Fibroblast of skin of scalp (primary cell): ENCODE data around the gene OXSR1.
"Not testable (repeated sequence)": the region's sequence is repeated elsewhere in the genome, so short reads cannot be mapped to it uniquely, and the experiment has no call there.

Source experiments
- DNase-seq: peaks from one replicate; pipeline ENCODE4 v3.0.0-alpha.2; 2013

The OXSR1 gene

DNA sequence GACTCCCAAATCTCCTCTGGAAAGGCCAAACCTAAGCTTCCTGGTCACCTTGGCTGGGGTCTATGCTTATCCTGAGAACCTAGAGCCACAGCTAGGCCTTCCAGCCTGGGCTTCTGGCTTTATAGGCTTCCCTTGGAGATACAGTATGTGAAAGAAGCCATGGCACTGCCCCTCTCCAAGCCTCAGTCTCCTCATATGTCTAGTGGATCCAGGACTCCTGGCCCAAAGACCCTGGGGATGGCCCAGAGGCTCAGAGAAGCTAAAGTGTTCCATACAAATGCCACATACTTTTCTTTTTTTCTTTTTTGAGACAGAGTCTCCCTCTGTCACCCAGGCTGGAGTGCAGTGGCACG is 37.1 kb upstream of the OXSR1 start:
- no peak for DNase-seq

DNA sequence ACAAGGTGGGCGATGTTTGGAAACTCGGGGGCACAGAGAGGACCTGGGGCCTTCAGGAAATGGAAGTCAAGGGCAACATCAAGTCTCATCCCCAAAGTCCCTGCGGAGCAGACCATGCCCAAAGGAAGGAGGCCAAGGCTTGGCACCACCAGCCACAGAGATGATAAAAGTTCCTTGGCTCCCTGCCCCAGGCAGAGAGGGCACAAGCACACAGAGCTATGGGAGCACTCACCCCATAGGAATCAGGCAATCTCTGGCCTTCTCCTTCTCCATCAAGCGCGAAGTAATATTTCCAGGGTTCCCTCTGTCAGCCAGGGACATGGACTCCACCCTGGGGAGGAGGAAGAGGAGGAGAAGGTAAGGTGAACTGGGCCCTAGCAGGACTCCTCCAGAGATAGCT is 36.3 kb upstream of the OXSR1 start:
- no peak for DNase-seq

DNA sequence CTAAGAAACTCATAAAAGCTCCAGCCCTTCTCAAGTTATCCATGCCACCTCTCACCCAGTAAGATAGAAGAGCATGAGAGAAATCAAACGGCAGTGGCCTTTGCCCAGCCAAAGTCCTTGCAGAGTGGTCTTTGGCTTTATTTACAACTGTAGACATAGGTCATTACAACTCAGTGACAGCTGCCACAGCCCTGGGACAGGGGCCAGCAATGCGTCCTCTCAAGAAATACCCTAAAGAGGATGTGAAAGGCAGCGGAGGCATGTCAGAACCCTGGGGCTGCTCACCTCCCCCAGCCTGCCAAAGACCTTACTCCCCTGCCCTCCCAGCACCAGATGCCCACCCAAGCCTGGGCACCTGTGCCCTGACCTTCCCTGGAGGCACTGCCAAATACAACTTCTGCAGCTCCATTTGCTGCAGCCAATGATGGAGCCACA is 34.7 kb upstream of the OXSR1 start:
- no peak for DNase-seq

DNA sequence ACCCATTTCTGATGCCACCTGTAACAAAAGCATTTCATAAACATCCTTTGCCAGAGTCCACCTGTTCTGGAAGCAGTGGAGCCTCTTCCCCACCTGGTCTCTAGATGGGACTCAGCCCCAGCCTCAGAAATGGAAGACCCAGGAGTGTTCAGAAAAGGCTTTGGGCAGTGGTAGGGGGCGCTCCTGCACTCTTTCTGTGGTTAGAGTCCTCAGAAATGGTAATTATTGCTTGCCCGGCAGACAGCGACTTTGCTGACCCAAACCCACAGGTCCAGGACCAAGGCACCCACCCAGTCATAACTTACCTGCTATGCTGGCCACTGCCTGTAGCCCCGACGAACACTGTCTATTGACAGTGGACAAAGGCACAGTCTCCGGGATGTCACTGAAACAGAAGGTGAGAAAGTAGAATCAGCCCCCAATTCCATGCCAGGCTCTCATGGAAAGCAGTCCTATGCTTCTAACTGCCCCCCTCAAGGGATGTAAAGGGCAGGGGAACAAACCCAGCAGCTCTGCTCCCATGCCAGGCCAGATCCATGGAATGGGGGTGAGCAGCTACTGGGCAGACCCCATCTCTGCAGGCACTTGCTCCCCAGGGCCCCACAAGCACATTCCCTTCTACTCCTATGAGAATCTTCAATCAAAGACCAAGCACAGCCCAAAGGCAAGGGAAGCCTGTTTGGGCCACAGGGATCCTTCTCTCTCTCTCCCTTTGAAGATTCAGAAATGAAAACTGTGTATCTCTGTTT is 33.5 kb upstream of the OXSR1 start:
- DNase-seq: peak; percentile 37

DNA sequence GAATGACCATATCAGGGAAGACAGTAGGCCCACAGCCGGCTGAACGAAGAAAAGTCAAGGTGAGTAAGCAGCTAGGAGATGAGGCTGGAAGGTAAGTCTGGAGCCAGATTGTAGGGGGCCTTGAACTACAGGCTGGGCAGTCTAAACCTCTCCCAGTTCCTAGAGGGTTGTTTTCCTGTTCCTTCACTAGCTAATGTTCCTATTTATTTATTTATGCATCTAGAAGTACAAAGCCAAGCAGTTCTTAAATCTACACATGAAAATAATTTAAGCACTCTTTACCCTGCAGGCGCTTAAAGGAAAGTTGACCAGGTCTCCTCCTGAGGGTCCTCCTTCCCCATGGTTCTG is 32.2 kb upstream of the OXSR1 start:
- no peak for DNase-seq

DNA sequence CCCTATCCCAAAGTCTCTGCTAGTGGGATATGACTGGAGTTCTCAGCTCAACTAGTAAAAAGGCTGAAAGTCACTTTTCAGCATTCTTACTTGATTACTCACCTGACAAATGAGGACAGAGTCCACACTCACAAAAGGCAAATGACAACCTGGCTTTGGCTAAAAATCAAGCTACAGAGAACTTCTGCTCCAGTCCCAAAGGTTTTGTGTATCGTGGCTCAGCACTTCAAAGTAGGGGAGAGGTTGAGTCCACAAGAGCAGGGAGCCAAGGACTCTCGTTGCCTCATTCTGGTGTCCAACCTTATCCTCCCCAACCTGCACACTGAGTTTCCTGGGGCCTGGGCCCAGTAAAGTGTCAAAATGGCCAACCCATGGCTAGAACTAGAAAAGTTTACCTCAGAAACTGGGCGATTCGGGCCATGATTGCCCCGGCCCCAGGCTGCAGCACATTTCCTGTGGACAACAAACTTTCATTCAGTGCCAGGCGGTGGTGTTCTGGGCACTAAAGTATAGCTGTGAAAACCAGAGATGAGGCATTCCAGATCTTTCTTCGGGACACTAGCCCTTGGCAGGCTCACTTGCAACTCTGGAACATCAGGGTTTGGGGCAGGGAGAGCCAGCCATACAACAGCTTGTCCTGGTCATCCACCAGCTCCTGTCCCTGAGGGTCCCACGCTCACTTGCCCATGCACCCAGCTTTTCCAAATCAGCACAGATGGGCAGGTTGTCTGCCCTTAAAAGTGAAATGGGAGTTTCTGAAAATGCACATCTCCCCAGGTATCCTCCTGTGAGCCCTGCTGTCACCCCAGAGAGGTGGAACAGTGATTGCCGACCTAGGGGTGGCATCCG is 31.6 kb upstream of the OXSR1 start:
- no peak for DNase-seq

DNA sequence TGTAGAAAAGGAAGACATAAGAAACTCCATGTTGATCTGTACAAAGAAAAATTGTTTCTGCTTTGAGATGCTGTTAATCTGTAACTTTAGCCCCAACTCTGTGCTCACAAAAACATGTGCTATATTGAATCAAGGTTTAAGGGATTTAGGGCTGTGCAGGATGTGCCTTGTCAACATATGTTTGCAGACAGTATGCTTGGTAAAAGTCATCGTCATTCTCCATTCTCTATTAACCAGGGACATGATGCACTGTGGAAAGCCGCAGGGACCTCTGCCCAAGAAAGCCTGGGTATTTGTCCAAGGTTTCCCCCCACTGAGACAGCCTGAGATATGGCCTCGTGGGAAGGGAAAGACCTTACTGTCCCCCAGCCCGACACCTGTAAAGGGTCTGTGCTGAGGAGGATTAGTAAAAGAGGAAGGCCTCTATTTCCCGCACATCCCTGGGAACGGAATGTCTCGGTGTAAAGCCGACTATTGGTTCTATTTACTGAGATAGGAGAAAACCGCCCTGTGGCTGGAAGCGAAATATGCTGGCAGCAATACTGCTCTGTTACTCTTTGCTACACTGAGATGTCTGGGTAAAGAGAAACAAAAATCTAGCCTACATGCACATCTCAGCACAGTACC is 30.7 kb upstream of the OXSR1 start:
- DNase-seq: not testable (repeated sequence)

DNA sequence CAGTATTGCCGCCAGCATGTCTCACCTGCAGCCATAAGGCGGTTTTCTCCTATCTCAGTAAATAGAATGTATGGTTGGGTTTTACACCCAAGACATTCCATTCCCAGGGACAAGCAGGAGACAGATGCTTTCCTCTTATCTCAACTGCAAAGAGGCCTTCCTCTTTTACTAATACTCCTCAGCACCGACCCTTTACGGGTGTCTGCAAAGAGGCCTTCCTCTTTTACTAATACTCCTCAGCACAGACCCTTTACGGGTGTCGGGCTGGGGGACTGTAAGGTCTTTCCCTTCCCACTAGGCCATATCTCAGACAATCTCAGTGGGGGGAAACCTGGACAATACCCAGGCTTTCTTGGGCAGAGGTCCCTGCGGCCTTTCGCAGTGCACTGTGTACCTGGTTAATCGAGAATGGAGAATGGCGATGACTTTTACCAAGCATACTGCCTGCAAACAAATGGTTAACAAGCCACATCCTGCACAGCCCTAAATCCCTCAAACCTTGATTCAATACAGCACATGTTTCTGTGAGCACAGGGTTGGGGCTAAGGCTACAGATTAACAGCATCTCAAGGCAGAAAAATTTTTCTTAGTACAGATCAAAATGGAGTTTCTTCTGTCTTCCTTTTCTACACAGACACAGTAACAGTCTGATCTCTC is 29.6 kb upstream of the OXSR1 start:
- not testable (repeated sequence) for DNase-seq

DNA sequence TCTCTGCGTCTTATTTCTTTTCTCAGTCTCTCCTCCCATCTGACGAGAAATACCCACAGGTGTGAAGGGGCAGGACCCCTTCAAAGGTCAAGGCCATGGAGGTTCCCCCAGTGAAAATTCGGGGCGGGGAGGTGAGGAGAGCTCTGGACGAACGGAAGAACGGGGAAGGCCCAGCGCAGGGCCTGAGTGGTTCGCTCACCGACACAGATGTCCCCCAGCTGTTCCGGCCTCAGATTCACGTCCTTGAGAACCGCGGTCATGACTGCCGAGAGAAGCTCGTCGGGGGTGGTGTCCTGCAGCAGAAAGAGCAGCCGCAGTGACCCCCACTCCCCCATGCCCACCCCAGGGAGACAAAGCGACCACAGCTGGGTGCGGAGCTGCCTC is 29.0 kb upstream of the OXSR1 start:
- no peak for DNase-seq

DNA sequence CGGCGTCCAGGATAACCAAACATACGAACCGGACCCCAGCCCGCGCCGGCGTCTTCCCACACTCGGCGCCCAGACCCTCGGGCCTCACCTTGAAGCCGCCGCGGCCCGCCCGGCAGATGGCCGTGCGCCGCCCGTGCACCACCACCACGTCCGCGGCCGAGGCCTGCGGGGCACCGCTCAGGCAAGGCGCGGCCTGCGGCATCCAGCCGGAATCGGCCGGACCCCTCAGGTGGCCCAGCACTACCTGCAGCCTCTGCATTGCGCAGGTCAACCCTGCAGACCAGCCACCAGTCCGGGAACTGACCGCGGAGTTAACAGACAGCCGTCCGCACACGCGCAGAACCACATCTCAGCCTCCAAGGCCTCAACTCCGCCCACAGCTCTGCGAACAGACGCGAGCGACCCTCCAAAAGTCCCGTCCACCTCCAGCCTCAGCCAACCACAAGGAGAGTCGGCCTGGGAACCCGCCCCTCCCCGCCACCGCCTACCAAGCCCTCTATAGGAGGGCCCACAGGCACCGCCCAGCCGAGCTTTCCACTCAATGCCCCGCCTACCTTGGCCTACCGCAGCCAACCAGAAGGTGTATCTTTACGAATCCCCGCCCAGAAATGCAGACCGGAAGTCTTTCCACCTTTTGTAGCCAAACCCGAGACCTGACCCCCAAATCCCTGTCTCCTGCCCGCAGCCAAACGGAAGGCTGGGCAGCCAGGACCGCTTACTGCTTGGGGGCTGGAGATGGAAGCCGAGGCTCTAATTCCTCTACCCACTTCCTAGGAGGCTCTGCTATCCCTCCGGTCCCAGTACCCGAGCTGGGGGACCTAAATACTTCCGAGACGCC is 28.3 kb upstream of the OXSR1 start, which contains the start of gene ACAA1:
Gene ACAA1 (minus strand): TSS at position 351 of the 838 bp plus-strand sequence. CDS start 92 bp downstream, at position 259.
- peak; percentile 99 for DNase-seq

DNA sequence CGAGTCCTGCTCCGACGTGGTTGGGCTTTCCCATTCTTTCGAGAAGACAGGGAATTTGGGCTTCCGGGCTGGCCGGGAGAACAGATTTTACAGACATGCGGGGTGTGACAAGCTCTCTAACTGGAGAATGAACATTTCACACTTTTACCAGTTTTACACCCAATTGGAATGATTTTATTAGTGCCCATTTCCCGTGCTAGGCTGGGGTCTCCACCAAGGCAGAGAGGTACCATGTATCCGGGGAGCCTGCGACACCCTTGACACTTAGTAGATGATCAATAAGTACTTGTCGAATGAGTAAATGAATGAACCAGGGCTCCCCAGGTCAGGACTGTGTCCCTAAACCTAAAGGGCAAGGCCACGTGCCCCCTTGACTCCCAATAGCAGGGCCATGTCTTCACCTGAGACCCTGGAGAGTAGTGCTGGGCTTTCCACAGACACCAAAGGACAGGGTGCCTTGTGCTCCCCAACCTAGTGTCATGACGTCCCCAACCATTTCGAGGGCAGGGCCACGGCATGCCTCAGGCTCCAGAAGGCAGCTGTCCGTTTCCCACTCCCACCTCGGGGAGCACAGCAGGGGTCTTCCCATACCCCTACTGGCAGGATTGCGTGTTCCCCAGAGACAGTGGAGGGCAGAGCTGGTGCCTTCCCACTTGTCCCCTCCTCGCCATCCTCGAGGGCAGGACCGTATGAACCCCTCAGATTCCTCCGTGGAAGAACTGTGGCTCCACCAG is 27.6 kb upstream of the OXSR1 start:
- DNase-seq: peak; percentile 85

DNA sequence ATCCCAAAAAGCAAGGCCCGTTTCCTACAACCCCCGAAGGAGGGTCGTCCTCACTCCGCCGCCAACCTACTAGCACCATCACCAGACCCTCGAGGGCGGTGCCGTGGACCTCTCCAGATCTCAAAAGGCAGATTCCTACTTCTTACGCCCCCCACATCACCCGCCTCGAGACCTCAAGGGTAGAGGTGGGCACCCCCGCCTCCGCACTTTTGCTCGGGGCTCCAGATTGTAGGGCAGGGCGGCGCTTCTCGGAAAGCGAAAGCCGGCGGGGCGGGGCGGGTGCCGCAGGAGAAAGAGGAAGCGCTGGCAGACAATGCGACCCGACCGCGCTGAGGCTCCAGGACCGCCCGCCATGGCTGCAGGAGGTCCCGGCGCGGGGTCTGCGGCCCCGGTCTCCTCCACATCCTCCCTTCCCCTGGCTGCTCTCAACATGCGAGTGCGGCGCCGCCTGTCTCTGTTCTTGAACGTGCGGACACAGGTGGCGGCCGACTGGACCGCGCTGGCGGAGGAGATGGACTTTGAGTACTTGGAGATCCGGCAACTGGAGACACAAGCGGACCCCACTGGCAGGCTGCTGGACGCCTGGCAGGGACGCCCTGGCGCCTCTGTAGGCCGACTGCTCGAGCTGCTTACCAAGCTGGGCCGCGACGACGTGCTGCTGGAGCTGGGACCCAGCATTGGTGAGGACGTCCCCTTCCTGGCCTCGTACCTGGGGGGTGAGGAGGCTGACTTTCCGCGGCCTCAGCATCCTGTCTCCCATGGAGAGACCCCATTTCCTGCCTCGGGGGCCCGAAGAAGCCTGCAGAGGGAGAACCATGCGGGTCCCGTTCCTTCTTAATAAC is 26.8 kb upstream of the OXSR1 start, which contains the start of gene MYD88:
Gene MYD88 (plus strand): TSS at position 313 of the 842 bp plus-strand sequence. CDS start 40 bp downstream, at position 353.
- peak; percentile 59 for DNase-seq

DNA sequence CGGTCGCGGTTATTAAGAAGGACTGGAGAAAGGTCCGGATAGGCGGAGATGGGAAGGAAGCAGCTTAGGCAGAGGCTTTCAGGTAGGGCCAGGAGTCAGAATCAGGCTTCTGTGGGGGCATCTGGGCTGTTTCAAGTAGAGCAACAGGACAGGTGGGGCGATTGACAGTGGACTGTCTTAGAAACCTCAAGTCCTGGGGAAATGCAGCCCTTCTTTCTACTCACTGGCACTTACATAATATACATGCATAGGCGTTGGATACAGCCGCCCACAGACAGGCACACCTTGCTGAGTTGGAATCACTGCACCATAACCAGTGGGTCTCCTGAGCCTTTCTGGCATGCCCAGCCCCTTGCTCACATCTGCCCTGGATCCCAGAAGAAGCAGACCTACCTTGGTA is 26.1 kb upstream of the OXSR1 start:
- no peak for DNase-seq

DNA sequence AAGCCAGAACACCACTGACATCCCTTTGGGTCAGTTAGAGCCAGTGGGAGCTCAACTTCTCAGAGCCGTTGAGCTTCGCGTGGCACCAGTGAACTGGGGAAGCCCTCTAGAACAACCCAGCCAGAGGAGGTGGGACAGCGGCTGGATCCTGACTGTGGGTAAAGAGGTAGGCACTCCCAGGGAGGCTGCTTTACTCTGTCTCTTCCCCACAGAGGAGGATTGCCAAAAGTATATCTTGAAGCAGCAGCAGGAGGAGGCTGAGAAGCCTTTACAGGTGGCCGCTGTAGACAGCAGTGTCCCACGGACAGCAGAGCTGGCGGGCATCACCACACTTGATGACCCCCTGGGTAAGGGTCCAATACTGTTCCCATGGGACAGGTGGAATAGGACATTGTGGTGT is 25.7 kb upstream of the OXSR1 start:
- no peak for DNase-seq

DNA sequence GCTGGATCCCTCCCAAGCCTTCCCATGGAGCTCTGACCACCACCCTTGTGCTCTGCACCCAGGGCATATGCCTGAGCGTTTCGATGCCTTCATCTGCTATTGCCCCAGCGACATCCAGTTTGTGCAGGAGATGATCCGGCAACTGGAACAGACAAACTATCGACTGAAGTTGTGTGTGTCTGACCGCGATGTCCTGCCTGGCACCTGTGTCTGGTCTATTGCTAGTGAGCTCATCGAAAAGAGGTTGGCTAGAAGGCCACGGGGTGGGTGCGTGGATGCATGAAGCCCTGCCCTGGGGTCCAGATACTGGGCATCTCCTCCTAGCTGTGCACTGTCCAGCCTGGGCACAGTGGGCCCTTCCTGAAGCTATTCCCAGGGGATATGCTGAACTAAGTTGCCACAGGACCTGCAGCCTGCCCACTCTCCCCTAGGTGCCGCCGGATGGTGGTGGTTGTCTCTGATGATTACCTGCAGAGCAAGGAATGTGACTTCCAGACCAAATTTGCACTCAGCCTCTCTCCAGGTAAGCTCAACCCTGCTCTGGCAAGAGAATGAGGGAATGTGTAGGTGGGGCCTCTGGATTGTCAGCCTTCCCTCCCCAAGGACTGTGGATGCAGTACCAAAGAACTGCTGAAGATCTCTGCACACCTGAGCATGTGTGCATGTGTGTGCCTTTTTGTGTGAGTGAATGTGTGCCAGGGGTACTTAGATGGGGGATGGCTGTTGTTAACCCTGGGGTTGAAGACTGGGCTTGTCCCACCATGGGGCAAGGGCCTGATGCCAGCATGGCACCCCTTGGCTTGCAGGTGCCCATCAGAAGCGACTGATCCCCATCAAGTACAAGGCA is 24.8 kb upstream of the OXSR1 start:
- DNase-seq: no peak

DNA sequence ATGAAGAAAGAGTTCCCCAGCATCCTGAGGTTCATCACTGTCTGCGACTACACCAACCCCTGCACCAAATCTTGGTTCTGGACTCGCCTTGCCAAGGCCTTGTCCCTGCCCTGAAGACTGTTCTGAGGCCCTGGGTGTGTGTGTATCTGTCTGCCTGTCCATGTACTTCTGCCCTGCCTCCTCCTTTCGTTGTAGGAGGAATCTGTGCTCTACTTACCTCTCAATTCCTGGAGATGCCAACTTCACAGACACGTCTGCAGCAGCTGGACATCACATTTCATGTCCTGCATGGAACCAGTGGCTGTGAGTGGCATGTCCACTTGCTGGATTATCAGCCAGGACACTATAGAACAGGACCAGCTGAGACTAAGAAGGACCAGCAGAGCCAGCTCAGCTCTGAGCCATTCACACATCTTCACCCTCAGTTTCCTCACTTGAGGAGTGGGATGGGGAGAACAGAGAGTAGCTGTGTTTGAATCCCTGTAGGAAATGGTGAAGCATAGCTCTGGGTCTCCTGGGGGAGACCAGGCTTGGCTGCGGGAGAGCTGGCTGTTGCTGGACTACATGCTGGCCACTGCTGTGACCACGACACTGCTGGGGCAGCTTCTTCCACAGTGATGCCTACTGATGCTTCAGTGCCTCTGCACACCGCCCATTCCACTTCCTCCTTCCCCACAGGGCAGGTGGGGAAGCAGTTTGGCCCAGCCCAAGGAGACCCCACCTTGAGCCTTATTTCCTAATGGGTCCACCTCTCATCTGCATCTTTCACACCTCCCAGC is 24.0 kb upstream of the OXSR1 start:
- DNase-seq: no peak

DNA sequence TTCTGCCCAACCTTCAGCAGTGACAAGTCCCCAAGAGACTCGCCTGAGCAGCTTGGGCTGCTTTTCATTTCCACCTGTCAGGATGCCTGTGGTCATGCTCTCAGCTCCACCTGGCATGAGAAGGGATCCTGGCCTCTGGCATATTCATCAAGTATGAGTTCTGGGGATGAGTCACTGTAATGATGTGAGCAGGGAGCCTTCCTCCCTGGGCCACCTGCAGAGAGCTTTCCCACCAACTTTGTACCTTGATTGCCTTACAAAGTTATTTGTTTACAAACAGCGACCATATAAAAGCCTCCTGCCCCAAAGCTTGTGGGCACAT is 23.4 kb upstream of the OXSR1 start:
- DNase-seq: no peak

DNA sequence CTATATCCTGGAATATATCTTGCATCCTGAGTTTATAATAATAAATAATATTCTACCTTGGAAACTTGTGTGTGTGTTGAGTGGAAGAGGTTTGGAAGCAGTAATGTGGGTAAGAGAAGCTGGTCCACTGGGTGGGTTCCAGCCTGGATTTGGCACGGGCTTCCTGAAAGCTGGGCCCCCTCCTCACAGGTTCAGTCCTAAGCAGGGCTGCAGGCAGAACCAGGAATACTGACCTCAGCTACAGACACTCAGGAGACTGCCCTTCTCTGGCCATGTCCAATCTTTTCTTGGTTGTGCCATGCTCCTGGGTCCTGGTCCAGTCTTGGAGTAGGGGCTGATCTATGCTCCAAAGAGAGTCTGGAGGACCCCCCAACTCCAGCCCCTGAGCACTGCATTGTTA is 22.4 kb upstream of the OXSR1 start:
- no peak for DNase-seq

DNA sequence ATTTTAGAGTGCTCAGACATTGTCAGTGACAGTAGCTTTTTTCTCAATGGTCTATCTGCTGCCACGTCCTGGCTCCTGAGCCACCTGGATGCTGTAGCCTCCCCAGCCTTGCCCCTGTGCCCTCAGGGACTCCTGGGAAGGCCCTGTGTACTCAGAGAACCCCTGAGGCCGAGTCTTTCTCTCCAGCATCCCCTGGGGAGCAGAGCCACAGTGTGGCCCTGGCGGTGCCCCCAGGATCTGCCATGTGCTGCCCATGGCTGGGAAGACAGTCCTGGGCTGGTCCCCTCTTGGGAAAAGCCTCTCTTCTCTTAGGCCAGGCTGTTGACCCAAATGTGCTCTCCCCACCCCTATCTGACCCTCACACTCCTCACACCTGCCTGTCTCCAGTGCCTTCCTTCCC is 21.8 kb upstream of the OXSR1 start:
- DNase-seq: no peak
